Measurements from ENCODE around the gene CHN1.

The CHN1 gene

DNA sequence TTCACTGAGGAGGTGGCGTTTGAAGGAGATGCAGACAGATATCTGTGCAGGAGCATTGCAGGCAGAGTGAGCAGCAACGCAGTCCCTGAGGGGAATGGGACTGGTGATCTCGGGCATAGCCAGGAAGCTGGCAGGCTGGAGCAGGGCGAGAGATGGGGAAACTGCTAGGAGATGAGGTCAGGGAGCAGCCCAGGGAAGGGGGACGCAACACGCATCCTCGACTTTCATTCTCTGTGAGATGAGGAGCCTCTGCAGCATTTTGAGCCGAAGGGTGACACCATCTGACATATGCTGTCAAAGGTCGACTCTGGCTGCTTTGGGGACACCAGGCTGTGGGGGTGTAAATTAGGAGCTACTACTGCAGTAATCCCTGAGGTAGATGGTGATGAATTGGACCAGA, 236.6 kb downstream of the CHN1 start:
- no peak overlapping the region for H3K27ac ChIP-seq
- H3K27me3 ChIP-seq, result peaks cover 64% of the 10 kb centered on the region
- no peaks in the 10 kb centered on the region for H3K9me3 ChIP-seq
- peaks cover 0 to 3% of the 10 kb centered on the region in 2 experiments for H3K4me1 ChIP-seq (ENCODE audit: control insufficient read depth in 1 of 2, insufficient read depth in 1 of 2, low read depth in 1 of 2, low read length in 1 of 2)
- H3K36me3 ChIP-seq, result no peaks in the 10 kb centered on the region
- H3K4me3 ChIP-seq (ENCODE audit: low read depth in 1 of 2, low read length in 1 of 2), result no peak overlapping the region
- TF ChIP-seq, protein P1, sequence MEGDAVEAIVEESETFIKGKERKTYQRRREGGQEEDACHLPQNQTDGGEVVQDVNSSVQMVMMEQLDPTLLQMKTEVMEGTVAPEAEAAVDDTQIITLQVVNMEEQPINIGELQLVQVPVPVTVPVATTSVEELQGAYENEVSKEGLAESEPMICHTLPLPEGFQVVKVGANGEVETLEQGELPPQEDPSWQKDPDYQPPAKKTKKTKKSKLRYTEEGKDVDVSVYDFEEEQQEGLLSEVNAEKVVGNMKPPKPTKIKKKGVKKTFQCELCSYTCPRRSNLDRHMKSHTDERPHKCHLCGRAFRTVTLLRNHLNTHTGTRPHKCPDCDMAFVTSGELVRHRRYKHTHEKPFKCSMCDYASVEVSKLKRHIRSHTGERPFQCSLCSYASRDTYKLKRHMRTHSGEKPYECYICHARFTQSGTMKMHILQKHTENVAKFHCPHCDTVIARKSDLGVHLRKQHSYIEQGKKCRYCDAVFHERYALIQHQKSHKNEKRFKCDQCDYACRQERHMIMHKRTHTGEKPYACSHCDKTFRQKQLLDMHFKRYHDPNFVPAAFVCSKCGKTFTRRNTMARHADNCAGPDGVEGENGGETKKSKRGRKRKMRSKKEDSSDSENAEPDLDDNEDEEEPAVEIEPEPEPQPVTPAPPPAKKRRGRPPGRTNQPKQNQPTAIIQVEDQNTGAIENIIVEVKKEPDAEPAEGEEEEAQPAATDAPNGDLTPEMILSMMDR (IDR thresholded peaks at IDR 0.05), result no peak

DNA sequence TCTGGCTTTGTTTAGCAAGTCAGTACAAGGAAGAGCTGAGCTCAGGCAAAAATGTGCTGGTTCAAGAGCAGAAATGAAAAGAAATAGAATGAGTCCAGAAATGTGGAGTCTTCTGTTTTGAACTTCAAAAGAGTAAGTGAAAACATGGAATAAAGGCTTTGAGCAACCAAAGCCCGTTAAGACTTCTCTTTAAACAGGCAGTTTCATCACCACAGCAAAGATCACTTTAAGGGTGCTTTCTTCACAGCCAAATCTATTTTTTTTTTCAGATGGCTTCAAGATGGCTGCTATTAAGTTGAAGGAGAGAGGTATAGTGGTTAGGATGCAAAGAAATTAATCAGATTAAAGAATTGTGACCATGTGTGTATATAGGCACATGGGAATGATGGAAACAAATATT, 238.9 kb downstream of the CHN1 start:
- Histone ChIP-seq H3K4me3 (ENCODE audit: low read depth in 1 of 2, low read length in 1 of 2) (no peak overlapping the region), H3K9me3 (no peaks in the 10 kb centered on the region)

DNA sequence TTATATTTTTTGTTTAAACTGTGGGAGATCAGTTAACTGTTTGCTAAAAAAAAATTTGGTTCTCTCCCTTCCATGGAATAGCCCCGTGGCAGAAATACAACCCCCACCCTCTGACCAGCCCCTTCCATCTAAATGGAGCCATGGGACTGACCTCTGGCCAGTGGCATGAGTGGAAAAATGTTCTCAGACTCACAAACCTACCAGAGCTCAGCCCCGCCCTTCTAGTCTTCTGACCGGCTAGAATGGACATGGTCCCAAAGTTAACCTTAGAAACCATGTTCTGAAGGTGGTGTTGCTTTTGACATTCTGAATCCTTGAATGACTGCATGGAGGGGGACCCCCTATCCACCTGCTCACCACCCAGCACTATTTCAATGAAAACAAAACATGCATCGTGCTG, 239.6 kb downstream of the CHN1 start:
- no peaks in the 10 kb centered on the region for H3K4me1 ChIP-seq (ENCODE audit: control insufficient read depth in 1 of 2, insufficient read depth in 1 of 2, low read depth in 1 of 2, low read length in 1 of 2)
- H3K9me3 ChIP-seq, result no peaks in the 10 kb centered on the region
- no peaks in the 10 kb centered on the region for H3K36me3 ChIP-seq
- H3K27ac ChIP-seq, result no peak overlapping the region
- TF ChIP-seq, protein P1 (IDR thresholded peaks at IDR 0.05), result no peak
- H3K27me3 ChIP-seq, result peaks cover 72% of the 10 kb centered on the region
- H3K4me3 ChIP-seq (ENCODE audit: low read depth in 1 of 2, low read length in 1 of 2), result no peak overlapping the region

More for the DNA sequence above, 238.9 kb downstream of the CHN1 start:
- no peaks in the 10 kb centered on the region for H3K36me3 ChIP-seq
- TF ChIP-seq, protein P1 (IDR thresholded peaks at IDR 0.05), result no peak
- no peaks in the 10 kb centered on the region for H3K4me1 ChIP-seq (ENCODE audit: control insufficient read depth in 1 of 2, insufficient read depth in 1 of 2, low read depth in 1 of 2, low read length in 1 of 2)
- H3K27me3 ChIP-seq, result peaks cover 68% of the 10 kb centered on the region
- no peak overlapping the region for H3K27ac ChIP-seq

DNA sequence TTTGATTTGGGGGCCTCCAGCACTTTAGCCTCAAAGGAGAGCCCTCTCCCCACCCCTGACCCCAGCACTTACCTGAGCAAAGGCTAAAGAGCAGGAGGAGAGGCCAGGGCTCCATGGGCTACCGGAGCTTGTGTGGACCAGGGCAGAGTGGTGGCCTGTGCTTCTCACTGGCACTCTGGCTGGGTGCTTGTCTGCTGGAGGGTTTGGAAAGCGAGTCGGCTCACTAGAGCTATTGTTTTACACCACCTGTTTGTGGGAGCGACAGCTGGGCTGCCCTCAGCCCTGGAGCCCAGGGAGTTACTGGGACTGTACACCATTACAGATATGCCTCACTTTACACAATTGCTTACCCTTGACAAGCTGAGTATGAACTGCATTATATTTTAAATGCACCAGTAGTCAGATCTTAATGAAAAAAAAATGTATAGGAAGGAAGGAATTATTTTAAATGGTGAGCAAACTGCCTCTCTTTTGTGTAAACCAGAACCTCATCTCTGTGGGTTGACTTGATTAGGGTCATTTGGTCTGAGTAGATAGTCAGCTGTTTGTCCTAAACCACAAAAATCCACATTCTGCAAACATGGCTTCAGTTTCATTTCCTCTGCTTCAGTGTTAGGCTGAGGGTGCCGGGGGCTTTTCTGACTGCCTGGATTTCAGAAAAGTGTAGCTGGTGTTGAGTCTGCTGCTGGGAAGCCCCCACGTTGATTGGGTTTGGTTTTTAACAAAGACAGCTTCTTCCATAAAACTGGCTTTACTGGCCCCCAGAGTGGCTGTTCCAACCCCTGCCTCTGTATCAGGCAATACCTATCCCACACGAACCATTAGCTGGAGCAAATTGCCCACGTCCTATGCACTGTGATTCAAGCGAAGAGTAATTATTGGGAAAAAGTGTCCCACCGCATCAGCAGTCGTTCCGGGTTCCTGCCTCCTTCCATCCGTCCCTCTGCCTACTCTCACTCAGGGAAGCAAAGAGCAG, 240.6 kb downstream of the CHN1 start, which contains the start of gene CHRNA1:
TSS of gene CHRNA1 (minus strand) at position 193 of the 976 bp plus-strand sequence. CDS start at position 115, 78 bp downstream.
- TF ChIP-seq, protein P1 (IDR thresholded peaks at IDR 0.05), result no peak
- Histone ChIP-seq H3K27me3 (peaks cover 82% of the 10 kb centered on the region), H3K9me3 (no peaks in the 10 kb centered on the region), H3K36me3 (no peaks in the 10 kb centered on the region), H3K4me1 (ENCODE audit: control insufficient read depth in 1 of 2, insufficient read depth in 1 of 2, low read depth in 1 of 2, low read length in 1 of 2) (no peaks in the 10 kb centered on the region), H3K27ac (no peak within 1 kb of the TSS), H3K4me3 (ENCODE audit: low read depth in 1 of 2, low read length in 1 of 2) (no peak within 1 kb of the TSS)

DNA sequence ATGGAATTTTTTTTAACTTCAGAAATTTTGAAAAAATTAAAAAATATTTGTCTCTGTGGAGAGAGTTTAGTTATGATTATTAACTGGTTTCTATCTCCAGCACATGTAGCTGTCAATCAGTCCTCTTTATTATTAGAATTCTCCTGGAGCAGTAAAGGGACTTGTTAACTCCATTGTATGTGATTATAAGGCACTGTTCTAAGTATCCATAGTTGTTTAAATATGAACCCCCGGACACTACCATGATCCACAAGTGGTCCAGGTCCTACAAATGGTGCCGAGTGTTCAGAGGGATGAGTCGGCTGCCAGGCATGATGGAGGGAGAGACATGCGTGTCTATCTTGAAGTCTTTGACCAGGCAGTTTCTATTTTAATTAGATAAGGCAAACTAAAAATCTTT, 241.4 kb downstream of the CHN1 start:
- no peak overlapping the region for H3K27ac ChIP-seq
- H3K27me3 ChIP-seq, result peaks cover 90% of the 10 kb centered on the region
- no peaks in the 10 kb centered on the region for H3K9me3 ChIP-seq
- TF ChIP-seq, protein P1 (IDR thresholded peaks at IDR 0.05), result no peak
- H3K4me1 ChIP-seq (ENCODE audit: control insufficient read depth in 1 of 2, insufficient read depth in 1 of 2, low read depth in 1 of 2, low read length in 1 of 2), result no peaks in the 10 kb centered on the region
- H3K4me3 ChIP-seq (ENCODE audit: low read depth in 1 of 2, low read length in 1 of 2), result no peak overlapping the region
- H3K36me3 ChIP-seq, result no peaks in the 10 kb centered on the region

Data from neutrophil (primary cell).